GM12878 (cell line): ENCODE measurements around the gene ZNF860. TPM values are rescaled to one million over a fixed set of nuclear protein-coding genes. Genes with fewer than 3 reads are reported as not detected.

ENCODE experiments used
- ATAC-seq: fragments of 200-7000 bp; cut with Tn5 transposase; 3 replicates; pipeline ENCODE4 v1.9.1; 2020; ENCODE audit warnings: mild to moderate bottlenecking, moderate library complexity
- BruUV-seq: library from RNA; stranded (reverse); fragments of 400-500 nt; replicated peaks from 2 replicates; lab custom pipeline; 2021; lab: Mats Ljungman, UMichigan
- CTCF ChIA-PET: fragments of 300-600 bp; sonication (Branson Sonifier 250); formaldehyde crosslinking; extraction: SDS; loops from one replicate; lab custom pipeline; 2021; ENCODE audit warnings: inconsistent platforms; lab: Yijun Ruan, JAX
- POLR2A ChIA-PET: fragments of 350-600 bp; formaldehyde crosslinking; extraction: SDS; loops from one replicate; lab custom pipeline; 2021; ENCODE audit warnings: inconsistent platforms; lab: Charles Lee
- RAD21 ChIA-PET: fragments of 300-600 bp; sonication (Branson Sonifier 250); formaldehyde crosslinking; loops from one replicate; lab custom pipeline; 2023; ENCODE audit warnings: antibody characterized with exemption; ENCODE audit not compliant: unreplicated experiment; lab: Charles Lee
- SMC1A ChIA-PET: fragments of 300-600 bp; sonication (Branson Sonifier 250); formaldehyde crosslinking; loops from one replicate; lab custom pipeline; 2023; ENCODE audit not compliant: unreplicated experiment, uncharacterized antibody; lab: Charles Lee
- DNase-seq: peaks from one replicate; pipeline ENCODE4 v3.0.0-alpha.2; 2011; ENCODE audit warnings: low read depth, low spot score
- FAIRE-seq: peaks from 3 replicates; lab custom pipeline; 2011; peaks lifted over from hg19 to GRCh38; lab: Jason Lieb, UNC
- H2AFZ ChIP-seq: 2 replicates; pipeline ENCODE4 v1.6.0; 2011; ENCODE audit warnings: low read depth, low read length, control low read depth; ENCODE audit not compliant: control insufficient read depth
- H3K27ac ChIP-seq: 2 replicates; pipeline ENCODE4 v1.5.1; 2011; ENCODE audit warnings: control low read depth; ENCODE audit not compliant: control insufficient read depth, insufficient read depth
- H3K27me3 ChIP-seq, 2 experiments: replicated peaks in 1 of 2; 2 replicates each; pipeline versions ENCODE4 v1.6.0 to v1.6.1; 2011; ENCODE audit warnings: low read length in 1 of 2; ENCODE audit not compliant: control insufficient read depth in 2 of 2, insufficient read depth in 2 of 2
- H3K36me3 ChIP-seq, 2 experiments: 2 replicates each; pipeline ENCODE4 v1.5.1; 2011; ENCODE audit warnings: low read length in 1 of 2; ENCODE audit not compliant: control insufficient read depth in 2 of 2, insufficient read depth in 2 of 2
- H3K4me1 ChIP-seq: 2 replicates; pipeline ENCODE4 v1.6.1; 2011; ENCODE audit warnings: mild to moderate bottlenecking, low read length, moderate library complexity, mixed read lengths; ENCODE audit not compliant: control insufficient read depth, insufficient read depth
- H3K4me2 ChIP-seq: 2 replicates; pipeline ENCODE4 v1.6.0; 2011; ENCODE audit warnings: control low read depth; ENCODE audit not compliant: control insufficient read depth, insufficient read depth
- H3K4me3 ChIP-seq: fragments of 200-600 bp; sonication (generic); 2 replicates; pipeline ENCODE4 v1.5.1; 2016
- H3K79me2 ChIP-seq: 2 replicates; pipeline ENCODE4 v1.6.0; 2011; ENCODE audit warnings: low read length; ENCODE audit not compliant: control insufficient read depth, insufficient read depth
- H3K9ac ChIP-seq: 2 replicates; pipeline ENCODE4 v1.8.0; 2011; ENCODE audit warnings: low read length, control low read depth, mixed read lengths; ENCODE audit not compliant: control insufficient read depth, insufficient read depth
- H3K9me3 ChIP-seq: replicated peaks from 3 replicates; pipeline ENCODE4 v1.5.1; 2011; ENCODE audit warnings: mild to moderate bottlenecking, low read length; ENCODE audit not compliant: control insufficient read depth, insufficient read depth
- H4K20me1 ChIP-seq: 2 replicates; pipeline ENCODE4 v1.6.0; 2011; ENCODE audit not compliant: control insufficient read depth, insufficient read depth
- BHLHE40 ChIP-seq, 2 experiments: fragments of 450-650 bp in 1 of 2; IDR thresholded peaks; 2 replicates each; pipeline ENCODE4 v1.6.1; 2011 to 2017; ENCODE audit warnings: low read depth in 2 of 2, borderline replicate concordance in 1 of 2, improper control_type of control experiment in 1 of 2, low read length in 1 of 2, mild to moderate bottlenecking in 1 of 2
- CBX5 ChIP-seq: sonication (generic); IDR thresholded peaks from 2 replicates; pipeline ENCODE4 v1.6.1; 2016; ENCODE audit warnings: low read depth, moderate library complexity, mild to moderate bottlenecking, inconsistent platforms
- E4F1 ChIP-seq: fragments of 450-650 bp; IDR thresholded peaks from 2 replicates; pipeline ENCODE4 v1.6.1; 2018; ENCODE audit warnings: borderline replicate concordance, mild to moderate bottlenecking; ENCODE audit not compliant: partially characterized antibody
- MXI1 ChIP-seq: fragments of 150-350 bp; IDR thresholded peaks from 2 replicates; pipeline ENCODE4 v1.6.1; 2011; ENCODE audit warnings: low read depth, mild to moderate bottlenecking, inconsistent platforms, low read length, improper control_type of control experiment
- NBN ChIP-seq: fragments of 450-650 bp; IDR thresholded peaks from 2 replicates; pipeline ENCODE4 v1.6.1; 2016
- NKRF ChIP-seq: fragments of 450-650 bp; conservative IDR thresholded peaks from 2 replicates; pipeline ENCODE4 v1.6.1; 2017; ENCODE audit warnings: mild to moderate bottlenecking, moderate library complexity
- NRF1 ChIP-seq: conservative IDR thresholded peaks from 2 replicates; pipeline ENCODE4 v1.6.1; 2011; ENCODE audit warnings: mild to moderate bottlenecking, low read depth, low read length, improper control_type of control experiment
- RAD51 ChIP-seq: fragments of 450-650 bp; IDR thresholded peaks from 2 replicates; pipeline ENCODE4 v1.6.1; 2016; ENCODE audit warnings: moderate library complexity, mild to moderate bottlenecking, inconsistent platforms
- SUZ12 ChIP-seq: fragments of 200-600 bp; sonication (generic); IDR thresholded peaks from one replicate; pipeline ENCODE4 v1.6.1; 2018; ENCODE audit warnings: antibody characterized with exemption, mild to moderate bottlenecking; ENCODE audit not compliant: unreplicated experiment
- TBL1XR1 ChIP-seq: IDR thresholded peaks from 2 replicates; pipeline ENCODE4 v1.6.1; 2012; ENCODE audit warnings: low read depth, low read length, improper control_type of control experiment
- ZBTB11 ChIP-seq: fragments of 450-650 bp; formaldehyde crosslinking; IDR thresholded peaks from 2 replicates; pipeline ENCODE4 v1.5.0; 2022; ENCODE audit warnings: mild to moderate bottlenecking, missing genetic modification characterization
- ZNF384 ChIP-seq: IDR thresholded peaks from 2 replicates; pipeline ENCODE4 v1.6.1; 2012; ENCODE audit warnings: low read depth, mild to moderate bottlenecking, low read length, improper control_type of control experiment, borderline replicate concordance
- WGBS: methylation state at CpG from one replicate; pipeline ENCODE4 v1.1.6; 2016; ENCODE audit warnings: low lambda C conversion rate; ENCODE audit not compliant: insufficient replicate concordance, insufficient coverage; ENCODE audit errors: missing lambda C conversion rate; 5-methylcytosine and 5-hydroxymethylcytosine counted together
- in situ Hi-C: fragments of 300-500 bp; cut with MboI; formaldehyde crosslinking; loops from 9 replicates; pipeline ENCODE4 v1.14.3; 2018; ENCODE audit warnings: mixed read lengths
- intact Hi-C: fragments of 100-400 bp; cut with micrococcal nuclease; formaldehyde crosslinking; loops from one replicate; pipeline ENCODE4 v1.14.2; 2022; ENCODE audit not compliant: unreplicated experiment
- polyA plus RNA-seq, 11 experiments: library from polyadenylated mRNA; depleted of rRNA in 4 of 11; unstranded in 6 of 11; stranded (reverse) in 5 of 11; fragments of >200 nt; fragmentation: Nextera tagmentation in 4 of 11; fragmentation: Illumina TruSeq in 1 of 11; extraction: Ambion mirVana in 4 of 11; extraction: Trizol in 1 of 11; gene quantifications; 1 replicate in 1 of 11; 2 replicates in 10 of 11; pipeline versions ENCODE4 v1.2.1 to v1.2.3, GENCODE V29; 2011 to 2016; ENCODE audit warnings: inconsistent platforms in 2 of 11, missing spikeins in 2 of 11, low read depth in 1 of 11
- total RNA-seq, 4 experiments: library from RNA; depleted of rRNA in 3 of 4; stranded (reverse); fragments of >200 nt in 3 of 4; fragmentation: Illumina TruSeq in 1 of 4; extraction: Trizol in 1 of 4; gene quantifications; 2 replicates each; pipeline versions ENCODE4 v1.2.1 to v1.2.3, GENCODE V29; 2013 to 2021
- TF ChIP-seq, protein P1 (sequence below): IDR thresholded peaks from 2 replicates; pipeline ENCODE4 v1.6.1; 2012; ENCODE audit warnings: low read length, inconsistent platforms

Gene ZNF860
- total and polyA plus RNA-seq, 10 of the 15 experiments (the other 5 are each of a cell fraction or from before 2014, with no cell fraction given), result not detected

DNA sequence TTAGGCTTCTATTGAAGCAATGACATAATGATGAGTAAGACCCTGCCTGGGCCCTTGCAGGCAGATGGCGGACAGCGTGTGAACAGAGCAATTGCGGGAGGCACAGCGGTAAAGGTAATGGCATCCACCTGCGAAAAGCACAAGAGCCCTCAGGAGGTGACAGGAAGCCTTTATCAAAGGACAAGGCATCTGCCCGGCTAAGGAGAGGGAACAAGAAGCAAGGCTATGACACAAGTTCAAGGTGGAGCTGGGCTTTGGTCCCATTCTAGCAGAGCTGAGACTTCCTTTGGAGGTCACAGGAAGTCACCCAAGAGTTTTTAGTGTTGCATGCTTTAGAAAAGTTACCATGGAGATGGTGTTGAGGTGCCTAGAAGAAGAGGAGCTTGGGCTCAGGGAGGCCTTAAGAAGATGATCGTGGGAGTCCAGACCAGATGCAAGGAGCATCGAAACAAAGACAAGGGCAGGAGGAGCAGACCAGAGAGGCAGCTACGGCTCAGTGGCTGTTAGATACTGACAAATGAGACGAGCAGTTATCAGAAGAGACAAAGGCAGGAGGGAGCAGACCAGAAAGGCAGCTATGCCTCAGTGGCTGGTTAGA, 35.0 kb upstream of the ZNF860 start (continued):
- no peak for TF ChIP-seq NBN
- no peak for TF ChIP-seq SUZ12
- no peak for TF ChIP-seq NKRF

DNA sequence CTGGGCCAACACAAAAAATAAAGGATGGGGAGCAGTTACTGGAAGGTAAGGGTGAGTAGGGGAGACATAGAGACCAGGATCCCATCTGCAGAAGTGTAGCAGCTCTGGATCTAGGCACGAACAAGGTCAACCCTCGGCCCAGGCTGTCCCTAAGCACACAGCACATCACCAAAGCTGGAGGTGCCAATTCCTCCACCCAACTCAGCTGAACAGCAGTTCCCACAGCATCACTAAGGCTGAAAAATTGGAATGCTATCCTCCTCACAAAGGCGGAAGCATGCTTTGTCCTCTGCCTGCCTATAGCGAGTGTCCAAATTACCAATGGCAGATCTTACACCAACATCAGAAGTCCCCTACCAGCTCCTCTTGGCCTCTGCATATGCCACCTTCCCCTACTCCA, 34.4 kb upstream of the ZNF860 start:
- H2AFZ ChIP-seq, result no peak overlapping the region
- DNase-seq, result no peak
- H3K4me3 ChIP-seq, result no peak overlapping the region
- CTCF ChIA-PET, result no interaction called here
- in situ Hi-C loops, result no loop called here
- no peaks in the 10 kb centered on the region; the same call in 1 of the 2 replicates for H4K20me1 ChIP-seq
- no peak overlapping the region for H3K27ac ChIP-seq
- ATAC-seq, result no peak
- FAIRE-seq, result no peak
- POLR2A ChIA-PET, result no interaction called here
- TF ChIP-seq, protein P1, sequence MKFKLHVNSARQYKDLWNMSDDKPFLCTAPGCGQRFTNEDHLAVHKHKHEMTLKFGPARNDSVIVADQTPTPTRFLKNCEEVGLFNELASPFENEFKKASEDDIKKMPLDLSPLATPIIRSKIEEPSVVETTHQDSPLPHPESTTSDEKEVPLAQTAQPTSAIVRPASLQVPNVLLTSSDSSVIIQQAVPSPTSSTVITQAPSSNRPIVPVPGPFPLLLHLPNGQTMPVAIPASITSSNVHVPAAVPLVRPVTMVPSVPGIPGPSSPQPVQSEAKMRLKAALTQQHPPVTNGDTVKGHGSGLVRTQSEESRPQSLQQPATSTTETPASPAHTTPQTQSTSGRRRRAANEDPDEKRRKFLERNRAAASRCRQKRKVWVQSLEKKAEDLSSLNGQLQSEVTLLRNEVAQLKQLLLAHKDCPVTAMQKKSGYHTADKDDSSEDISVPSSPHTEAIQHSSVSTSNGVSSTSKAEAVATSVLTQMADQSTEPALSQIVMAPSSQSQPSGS, result no peak
- TF ChIP-seq E4F1 (no peak), NRF1 (no peak), MXI1 (no peak), CBX5 (no peak), BHLHE40 (IDR thresholded peaks at IDR 0.05; ENCODE audit: borderline replicate concordance in 1 of 2, low read depth in 2 of 2, low read length in 1 of 2) (no peak), RAD51 (no peak), ZNF384 (no peak), TBL1XR1 (no peak), ZBTB11 (CRISPR knock-in tag) (no peak)
- H3K27me3 ChIP-seq, result peaks cover 0 to 5% of the 10 kb centered on the region in 2 experiments; a peak in 2 of 4 replicates
- peaks cover 3% of the 10 kb centered on the region for H3K4me1 ChIP-seq
- no peaks in the 10 kb centered on the region; the same call in 1 of the 3 replicates for H3K9me3 ChIP-seq
- H3K9ac ChIP-seq, result no peak overlapping the region
- H3K36me3 ChIP-seq, result no peaks in the 10 kb centered on the region
- no peak overlapping the region for H3K4me2 ChIP-seq
- RAD21 ChIA-PET, result no interaction called here
- no TSS peak for BruUV-seq
- H3K79me2 ChIP-seq, result no peaks in the 10 kb centered on the region
- SMC1A ChIA-PET, result no interaction called here
- WGBS, result 68% methylated on average over 4 of the region's 4 CpGs
- intact Hi-C loops, result no loop called here
